Measurements from ENCODE around the gene PSMB10. TPM values are rescaled to one million over a fixed set of nuclear protein-coding genes. Genes with fewer than 3 reads are reported as not detected.

The PSMB10 gene
- total RNA-seq, result 42.9 and 45.7 TPM in 2 replicates

GRCh38 chr16:67936124-67936879, at the start of gene PSMB10:
Gene PSMB10 (minus strand): TSS chr16:67936850. CDS start chr16:67936749, 101 bp downstream.

GRCh38 chr16:67979955-67980678, 43.5 kb upstream of the PSMB10 start, which contains the start of gene DPEP3:
Gene DPEP3 (minus strand): TSS chr16:67980499. CDS start chr16:67980380, 119 bp downstream.

GRCh38 chr16:67968400-67969253, 32.0 kb upstream of the PSMB10 start, which contains the start of gene SLC12A4:
Gene SLC12A4 (minus strand): TSS chr16:67968637. CDS start chr16:67968553, 84 bp downstream.

GRCh38 chr16:67943619-67944504, 7.2 kb upstream of the PSMB10 start, which contains the start of gene LCAT:
Gene LCAT (minus strand): TSS chr16:67944120. CDS start chr16:67944101, 19 bp downstream.

GRCh38 chr16:67931712-67932461, 4.8 kb downstream of the PSMB10 start, which contains the start of gene CTRL:
Gene CTRL (minus strand): TSS chr16:67931862. CDS start chr16:67931852, 10 bp downstream.

GRCh38 chr16:67892899-67893742, 43.5 kb downstream of the PSMB10 start, which contains the start of gene PSKH1:
Gene PSKH1 (plus strand): TSS chr16:67893254. CDS start chr16:67908750, 15,496 bp downstream.

GRCh38 chr16:67884684-67885083, 52.0 kb downstream of the PSMB10 start, which contains the start of gene NRN1L:
Gene NRN1L (plus strand): TSS chr16:67884885. CDS start chr16:67884904, 19 bp downstream.

Other genes starting within 250 kb of the PSMB10 start
- gene GFOD2, start 217.5 kb downstream of the PSMB10 start, total RNA-seq, result 8.5 and 11.8 TPM in 2 replicates
- gene RANBP10, start 130.3 kb downstream of the PSMB10 start, total RNA-seq, result 5.7 and 5.8 TPM in 2 replicates
- gene TSNAXIP1, start 130.0 kb downstream of the PSMB10 start, total RNA-seq, result 0.15 and 0.62 TPM in 2 replicates
- 36.1 and 45.9 TPM in 2 replicates for gene THAP11, start 94.5 kb downstream of the PSMB10 start, total RNA-seq
- gene NUTF2, start 89.9 kb downstream of the PSMB10 start, total RNA-seq, result 65.6 and 89.6 TPM in 2 replicates
- gene CENPT, start 89.2 kb downstream of the PSMB10 start, total RNA-seq, result 22.8 and 25.8 TPM in 2 replicates
- 18.2 and 35.9 TPM in 2 replicates for gene EDC4, start 63.8 kb downstream of the PSMB10 start, total RNA-seq
- not detected in 2 replicates for gene NRN1L, start 52.0 kb downstream of the PSMB10 start, total RNA-seq
- gene PSKH1, start 43.6 kb downstream of the PSMB10 start, total RNA-seq, result 21.5 and 24.1 TPM in 2 replicates
- 0.62 TPM in 1 of 2 replicates, not detected in the other for gene CTRL, start 5.0 kb downstream of the PSMB10 start, total RNA-seq
- 8.5 and 8.9 TPM in 2 replicates for gene LCAT, start 7.3 kb upstream of the PSMB10 start, total RNA-seq
- 32.1 and 42.1 TPM in 2 replicates for gene SLC12A4, start 31.8 kb upstream of the PSMB10 start, total RNA-seq
- not detected in 2 replicates for gene DPEP3, start 43.6 kb upstream of the PSMB10 start, total RNA-seq
- not detected in 2 replicates for gene DPEP2, start 62.6 kb upstream of the PSMB10 start, total RNA-seq
- not detected in 2 replicates for gene DPEP2NB, start 79.1 kb upstream of the PSMB10 start, total RNA-seq
- gene DDX28, start 86.4 kb upstream of the PSMB10 start, total RNA-seq, result 5.5 and 5.8 TPM in 2 replicates
- 4.6 and 4.9 TPM in 2 replicates for gene DUS2, start 86.4 kb upstream of the PSMB10 start, total RNA-seq
- gene NFATC3, start 148.5 kb upstream of the PSMB10 start, total RNA-seq, result 15.7 and 18.8 TPM in 2 replicates